ENCODE data around the gene SLC2A13.
A peak's percentile ranks its signal among the peaks of the same experiment; 100 is the strongest.

Gene SLC2A13

GRCh38 chr12:39966256-39966655, 139.6 kb downstream of the SLC2A13 start:
- TF ChIP-seq CTCF (IDR thresholded peaks at IDR 0.05; ENCODE audit: borderline replicate concordance, insufficient read depth, low read depth, low read length): no peak
- no peak overlapping the region for H3K4me3 ChIP-seq (ENCODE audit: low read depth, low read length)

GRCh38 chr12:39959467-39959866, 146.4 kb downstream of the SLC2A13 start:
- TF ChIP-seq CTCF (IDR thresholded peaks at IDR 0.05; ENCODE audit: borderline replicate concordance, insufficient read depth, low read depth, low read length): no peak
- no peak overlapping the region for H3K4me3 ChIP-seq (ENCODE audit: low read depth, low read length)

GRCh38 chr12:39959031-39959430, 146.8 kb downstream of the SLC2A13 start:
- TF ChIP-seq CTCF (IDR thresholded peaks at IDR 0.05; ENCODE audit: borderline replicate concordance, insufficient read depth, low read depth, low read length): no peak
- H3K4me3 ChIP-seq (ENCODE audit: low read depth, low read length): no peak overlapping the region

- no peak overlapping the region for H3K4me3 ChIP-seq (ENCODE audit: low read depth, low read length)
- peak; percentile 28; the same call in 1 of the 2 replicates for TF ChIP-seq CTCF (IDR thresholded peaks at IDR 0.05; ENCODE audit: borderline replicate concordance, insufficient read depth, low read depth, low read length)
These were observed 147.5 kb downstream of the SLC2A13 start for GRCh38 chr12:39958377-39958776.

- no peak for TF ChIP-seq CTCF (IDR thresholded peaks at IDR 0.05; ENCODE audit: borderline replicate concordance, insufficient read depth, low read depth, low read length)
- H3K4me3 ChIP-seq (ENCODE audit: low read depth, low read length): no peak overlapping the region
These were observed 149.2 kb downstream of the SLC2A13 start for GRCh38 chr12:39956725-39957124.

GRCh38 chr12:39946361-39947280, 159.3 kb downstream of the SLC2A13 start:
- no peak for TF ChIP-seq CTCF (IDR thresholded peaks at IDR 0.05; ENCODE audit: borderline replicate concordance, insufficient read depth, low read depth, low read length)
- no peak overlapping the region for H3K4me3 ChIP-seq (ENCODE audit: low read depth, low read length)

- TF ChIP-seq CTCF (IDR thresholded peaks at IDR 0.05; ENCODE audit: borderline replicate concordance, insufficient read depth, low read depth, low read length): no peak
- H3K4me3 ChIP-seq (ENCODE audit: low read depth, low read length): no peak overlapping the region
These were observed 168.8 kb downstream of the SLC2A13 start for GRCh38 chr12:39937119-39937518.

All from GM12875 (cell line).